ENCODE results near the gene C9orf57. TPM values are rescaled to one million over a fixed set of nuclear protein-coding genes. Genes with fewer than 3 reads are reported as not detected.

The C9orf57 gene
- total RNA-seq, 1 experiment from 2014 or later: not detected

DNA sequence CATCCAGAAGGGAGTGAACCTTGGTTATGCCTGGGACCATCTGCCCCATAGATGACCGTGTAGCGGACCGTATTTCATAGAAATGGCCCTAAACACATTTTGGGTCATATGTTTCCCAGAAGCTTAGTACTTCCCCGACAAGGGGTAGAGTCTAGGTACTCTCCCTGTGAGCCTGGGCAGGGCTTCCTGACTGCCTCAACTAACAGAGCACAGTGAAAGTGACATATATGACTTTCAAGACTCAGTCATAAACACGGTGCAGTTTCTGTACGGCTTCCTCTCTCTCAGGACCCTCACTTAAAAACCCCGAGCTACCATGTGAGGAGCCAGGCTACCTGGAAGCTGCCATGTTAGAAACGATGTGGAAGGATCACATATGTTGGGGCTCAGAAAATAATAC, 20.9 kb downstream of the C9orf57 start:
- Histone ChIP-seq H2BK20ac (ENCODE audit: low read depth, low read length, poor library complexity, severe bottlenecking) (no peak overlapping the region), H4K91ac (ENCODE audit: insufficient read length, low read depth, low read length) (no peak overlapping the region), H3K4me1 (ENCODE audit: insufficient read depth, low read length) (no peaks in the 10 kb centered on the region), H2BK5ac (ENCODE audit: insufficient read length, low read length) (no peak overlapping the region), H3K4me2 (ENCODE audit: insufficient read depth, insufficient read length, low read length) (no peak overlapping the region), H3T11ph (ENCODE audit: low read length) (no peak overlapping the region), H3K79me2 (ENCODE audit: insufficient read depth, low read length) (no peaks in the 10 kb centered on the region), H3K9me3 (ENCODE audit: control insufficient read depth, low read depth, low read length) (no peaks in the 10 kb centered on the region), H3K4ac (ENCODE audit: low read depth, low read length) (no peak overlapping the region), H4K5ac (ENCODE audit: insufficient read length, low read depth, low read length) (no peak overlapping the region), H2BK120ac (ENCODE audit: low read depth, low read length, poor library complexity, severe bottlenecking) (no peak overlapping the region), H3K18ac (ENCODE audit: insufficient read length, low read depth, low read length) (no peak overlapping the region), H3K9ac (ENCODE audit: extremely low read depth, insufficient read length, low read length) (no peak overlapping the region), H4K8ac (replicated peaks; ENCODE audit: insufficient read length, low read depth, low read length) (no peak overlapping the region), H2BK15ac (ENCODE audit: low read depth, low read length) (no peak overlapping the region), H2AK5ac (ENCODE audit: insufficient read length, low read length) (no peak overlapping the region), H3K23me2 (ENCODE audit: insufficient read length, low read depth, low read length, poor library complexity, severe bottlenecking) (no peaks in the 10 kb centered on the region), H2AFZ (ENCODE audit: low read length) (no peak overlapping the region), H3K56ac (ENCODE audit: insufficient read length, low read depth, low read length) (no peak overlapping the region), H4K20me1 (ENCODE audit: control insufficient read depth, insufficient read depth, insufficient read length) (peaks cover 2% of the 10 kb centered on the region), H3K79me1 (ENCODE audit: insufficient read depth, low read depth, low read length, poor library complexity, severe bottlenecking) (no peaks in the 10 kb centered on the region), H3K27me3 (ENCODE audit: insufficient read depth, low read length) (no peaks in the 10 kb centered on the region), H3K23ac (ENCODE audit: insufficient read length, low read depth, low read length) (no peak overlapping the region), H3K14ac (ENCODE audit: insufficient read depth, low read length) (no peak overlapping the region), H2BK12ac (ENCODE audit: insufficient read length, low read depth, low read length) (no peak overlapping the region), H3K27ac (ENCODE audit: insufficient read length, low read depth, low read length) (no peak overlapping the region)
- no CpG with 5 or more reads among the region's 8 CpGs for WGBS (ENCODE audit: extremely low coverage, insufficient read length, low lambda C conversion rate)
- DNase-seq: no peak
- H3K9me3 Mint-ChIP-seq: no peaks in the 10 kb centered on the region
- peak overlapping the region in 1 of 3 experiments; percentile 3; a peak in 1 of 7 replicates for H3K27ac Mint-ChIP-seq
- H3K27me3 Mint-ChIP-seq (ENCODE audit: low read depth): no peaks in the 10 kb centered on the region
- H3K4me1 Mint-ChIP-seq: peaks cover 4% of the 10 kb centered on the region in 2 experiments
- TF ChIP-seq, protein P1, sequence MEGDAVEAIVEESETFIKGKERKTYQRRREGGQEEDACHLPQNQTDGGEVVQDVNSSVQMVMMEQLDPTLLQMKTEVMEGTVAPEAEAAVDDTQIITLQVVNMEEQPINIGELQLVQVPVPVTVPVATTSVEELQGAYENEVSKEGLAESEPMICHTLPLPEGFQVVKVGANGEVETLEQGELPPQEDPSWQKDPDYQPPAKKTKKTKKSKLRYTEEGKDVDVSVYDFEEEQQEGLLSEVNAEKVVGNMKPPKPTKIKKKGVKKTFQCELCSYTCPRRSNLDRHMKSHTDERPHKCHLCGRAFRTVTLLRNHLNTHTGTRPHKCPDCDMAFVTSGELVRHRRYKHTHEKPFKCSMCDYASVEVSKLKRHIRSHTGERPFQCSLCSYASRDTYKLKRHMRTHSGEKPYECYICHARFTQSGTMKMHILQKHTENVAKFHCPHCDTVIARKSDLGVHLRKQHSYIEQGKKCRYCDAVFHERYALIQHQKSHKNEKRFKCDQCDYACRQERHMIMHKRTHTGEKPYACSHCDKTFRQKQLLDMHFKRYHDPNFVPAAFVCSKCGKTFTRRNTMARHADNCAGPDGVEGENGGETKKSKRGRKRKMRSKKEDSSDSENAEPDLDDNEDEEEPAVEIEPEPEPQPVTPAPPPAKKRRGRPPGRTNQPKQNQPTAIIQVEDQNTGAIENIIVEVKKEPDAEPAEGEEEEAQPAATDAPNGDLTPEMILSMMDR (conservative IDR thresholded peaks at IDR 0.05): no peak
- no peak overlapping the region for H3K4me3 Mint-ChIP-seq
- no peaks in the 10 kb centered on the region for H3K36me3 Mint-ChIP-seq (ENCODE audit: insufficient read depth in 1 of 3, low read depth in 3 of 3)
